Gastrocnemius medialis (tissue), 4 donors: ENCODE measurements around the gene HRK. TPM values are rescaled to one million over a fixed set of nuclear protein-coding genes. Genes with fewer than 3 reads are reported as not detected.

Source experiments
- ATAC-seq, 2 donors: fragments of 150-250 bp; one replicate each; pipeline ENCODE4 v1.9.1; 2016
- DNase-seq, 2 donors: peaks; one replicate each; pipeline ENCODE4 v3.0.0-alpha.2; 2019
- H3K27ac ChIP-seq, 4 donors: fragments of 200-600 bp; sonication (generic); 1 replicate in 1 of 4; 2 replicates in 3 of 4; pipeline ENCODE4 v1.5.1; 2016 to 2018; ENCODE audit warnings: mild to moderate bottlenecking in 2 of 4, moderate library complexity in 1 of 4
- H3K27me3 ChIP-seq, 3 donors: fragments of 200-600 bp; sonication (generic) in 2 of 3; 1 replicate in 1 of 3; 2 replicates in 2 of 3; pipeline versions ENCODE4 v1.5.1 to v1.6.0; 2016 to 2019; ENCODE audit warnings: mild to moderate bottlenecking in 1 of 3, moderate library complexity in 1 of 3
- H3K36me3 ChIP-seq, 2 donors: fragments of 200-600 bp; sonication (generic) in 1 of 2; one replicate each; pipeline ENCODE4 v1.5.1; 2017 to 2018
- H3K4me1 ChIP-seq, 2 donors: fragments of 200-600 bp; sonication (generic) in 1 of 2; one replicate each; pipeline ENCODE4 v1.5.1; 2016 to 2017; ENCODE audit warnings: mild to moderate bottlenecking in 2 of 2
- H3K4me3 ChIP-seq, 4 donors: fragments of 200-600 bp; sonication (generic) in 3 of 4; 1 replicate in 1 of 4; 2 replicates in 3 of 4; pipeline ENCODE4 v1.5.1; 2016 to 2019; ENCODE audit warnings: mild to moderate bottlenecking in 2 of 4
- H3K9me3 ChIP-seq, 3 donors: fragments of 200-600 bp; sonication (generic) in 2 of 3; 1 replicate in 1 of 3; 2 replicates in 2 of 3; pipeline ENCODE4 v1.5.1; 2016 to 2019
- CTCF ChIP-seq, 5 experiments: fragments of 450-650 bp in 3 of 5; fragments of 200-600 bp in 2 of 5; sonication (generic) in 2 of 5; IDR thresholded peaks in 4 of 5; conservative IDR thresholded peaks in 1 of 5; 1 replicate in 4 of 5; 2 replicates in 1 of 5; pipeline ENCODE4 v1.5.1; 2016 to 2019; ENCODE audit warnings: antibody characterized with exemption in 5 of 5, mild to moderate bottlenecking in 3 of 5, moderate library complexity in 3 of 5
- POLR2A ChIP-seq, 2 donors: fragments of 450-650 bp; IDR thresholded peaks; one replicate each; pipeline ENCODE4 v1.6.1; 2017; ENCODE audit warnings: antibody characterized with exemption in 2 of 2, mild to moderate bottlenecking in 2 of 2, moderate library complexity in 2 of 2
- in situ Hi-C, 4 donors: fragments of 200-750 bp; cut with MboI; loops; one replicate each; pipeline versions ENCODE4 v1.15.0 to v1.8.0; 2017; ENCODE audit warnings: low sequenced_read_pairs in 4 of 4
- intact Hi-C: fragments of 100-400 bp; cut with DNase I; formaldehyde crosslinking; loops from one replicate; pipeline ENCODE4 v1.15.1; 2023; ENCODE audit warnings: low total_unique reads
- total RNA-seq, 4 donors: library from RNA; depleted of rRNA; stranded (reverse); fragments of >200 nt; gene quantifications; one replicate each; pipeline versions ENCODE4 v1.1.0 to v1.2.3, GENCODE V29; 2016

Gene HRK
- total RNA-seq, 4 donors from 2014 or later: not detected

GRCh38 chr12:116853507-116853906 lies 27.7 kb downstream of the HRK start:
- H3K4me3 ChIP-seq: no peak overlapping the region
- no peak for ATAC-seq
- H3K4me1 ChIP-seq: no peaks in the 10 kb centered on the region
- TF ChIP-seq CTCF (IDR thresholded peaks at IDR 0.05 in 4 of 5, conservative IDR thresholded peaks at IDR 0.05 in 1 of 5): no peak
- no peak for TF ChIP-seq POLR2A (IDR thresholded peaks at IDR 0.05)
- no peaks in the 10 kb centered on the region for H3K9me3 ChIP-seq
- no peak overlapping the region for H3K27ac ChIP-seq
- H3K36me3 ChIP-seq: no peaks in the 10 kb centered on the region
- peaks cover 3 to 24% (median 19%) of the 10 kb centered on the region in 3 donors for H3K27me3 ChIP-seq
- intact Hi-C loops: no loop called here
- in situ Hi-C loops: no loop called here
- no peak for DNase-seq

DNA sequence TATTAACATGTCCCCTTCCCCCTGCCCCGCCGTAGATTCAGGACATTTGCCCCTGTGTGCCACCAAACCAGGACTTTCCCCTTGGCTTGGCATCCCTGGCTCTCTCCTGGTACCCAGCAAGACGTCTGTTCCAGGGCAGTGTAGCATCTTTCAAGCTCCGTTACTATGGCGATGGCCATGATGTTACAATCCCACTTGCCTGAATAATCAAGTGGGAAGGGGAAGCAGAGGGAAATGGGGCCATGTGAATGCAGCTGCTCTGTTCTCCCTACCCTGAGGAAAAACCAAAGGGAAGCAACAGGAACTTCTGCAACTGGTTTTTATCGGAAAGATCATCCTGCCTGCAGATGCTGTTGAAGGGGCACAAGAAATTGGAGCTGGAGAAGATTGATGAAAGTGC lies 28.9 kb downstream of the HRK start:
- DNase-seq (no peak), ATAC-seq (no peak)
- H3K4me3 ChIP-seq: no peak overlapping the region
- peaks cover 3 to 18% (median 15%) of the 10 kb centered on the region in 3 donors for H3K27me3 ChIP-seq
- H3K36me3 ChIP-seq: no peaks in the 10 kb centered on the region
- H3K27ac ChIP-seq: no peak overlapping the region
- no peaks in the 10 kb centered on the region for H3K4me1 ChIP-seq
- H3K9me3 ChIP-seq: no peaks in the 10 kb centered on the region
- intact Hi-C loops (no loop called here), in situ Hi-C loops (no loop called here)
- TF ChIP-seq POLR2A (IDR thresholded peaks at IDR 0.05): no peak
- TF ChIP-seq CTCF (IDR thresholded peaks at IDR 0.05 in 4 of 5, conservative IDR thresholded peaks at IDR 0.05 in 1 of 5): no peak

DNA sequence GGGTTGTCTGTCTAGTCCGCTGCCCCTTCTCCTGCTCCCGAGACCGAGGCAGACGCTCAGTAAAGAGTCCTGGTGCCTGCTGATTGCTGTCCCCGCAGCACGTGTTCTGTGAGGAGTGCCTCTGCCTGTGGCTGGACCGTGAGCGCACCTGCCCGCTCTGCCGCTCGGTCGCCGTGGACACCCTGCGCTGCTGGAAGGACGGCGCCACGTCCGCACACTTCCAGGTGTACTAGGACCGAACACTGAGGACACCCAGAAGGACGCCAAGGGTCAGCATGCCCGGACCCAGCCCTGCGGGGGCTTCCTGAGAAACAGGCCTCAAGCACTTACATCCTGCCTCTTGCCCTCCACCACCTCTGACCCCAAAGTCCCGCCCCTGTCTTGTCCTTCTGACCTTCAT lies 32.0 kb downstream of the HRK start:
- in situ Hi-C loops (no loop called here), intact Hi-C loops (no loop called here)
- DNase-seq: no peak
- Histone ChIP-seq H3K4me1 (no peaks in the 10 kb centered on the region), H3K27ac (no peak overlapping the region), H3K27me3 (peaks cover 0 to 7% (median 4%) of the 10 kb centered on the region in 3 donors), H3K36me3 (no peaks in the 10 kb centered on the region), H3K4me3 (no peak overlapping the region), H3K9me3 (no peaks in the 10 kb centered on the region)
- ATAC-seq: no peak
- TF ChIP-seq POLR2A (IDR thresholded peaks at IDR 0.05) (no peak), CTCF (IDR thresholded peaks at IDR 0.05 in 4 of 5, conservative IDR thresholded peaks at IDR 0.05 in 1 of 5) (no peak)

DNA sequence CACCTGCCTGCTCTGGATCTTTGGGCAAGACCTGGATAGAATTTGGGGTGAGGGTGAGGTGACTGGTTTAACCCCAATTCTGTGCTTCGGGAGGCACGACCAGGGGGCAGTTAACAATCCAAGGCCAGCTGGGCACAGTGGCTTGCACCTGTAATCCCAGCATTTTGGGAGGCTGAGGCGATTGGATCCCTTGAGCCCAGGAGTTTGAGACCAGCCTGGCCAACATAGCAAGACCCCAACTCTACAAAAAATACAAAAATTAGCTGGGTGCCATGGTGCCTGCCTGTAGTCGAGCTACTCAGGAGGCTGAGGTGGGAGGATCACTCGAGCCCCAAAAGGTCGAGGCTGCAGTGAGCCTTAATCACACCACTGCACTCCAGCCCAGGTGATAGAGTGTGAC lies 38.2 kb downstream of the HRK start:
- intact Hi-C loops (no loop called here), in situ Hi-C loops (no loop called here)
- no peak for DNase-seq

More for the DNA sequence above, 38.2 kb downstream of the HRK start:
- ATAC-seq: no peak
- H3K27ac ChIP-seq: no peak overlapping the region
- H3K4me1 ChIP-seq: no peaks in the 10 kb centered on the region
- TF ChIP-seq CTCF (IDR thresholded peaks at IDR 0.05 in 4 of 5, conservative IDR thresholded peaks at IDR 0.05 in 1 of 5) (no peak), POLR2A (IDR thresholded peaks at IDR 0.05) (no peak)
- no peaks in the 10 kb centered on the region for H3K27me3 ChIP-seq
- H3K4me3 ChIP-seq: no peak overlapping the region
- H3K9me3 ChIP-seq: no peaks in the 10 kb centered on the region
- no peaks in the 10 kb centered on the region for H3K36me3 ChIP-seq
